ENCODE data around the gene KIF13A. TPM values are rescaled to one million over a fixed set of nuclear protein-coding genes. Genes with fewer than 3 reads are reported as not detected.
A peak's percentile ranks its signal among the peaks of the same experiment; 100 is the strongest.

The KIF13A gene
- total and polyA plus RNA-seq, 9 of the 15 experiments (the other 6 are each of a cell fraction or from before 2014, with no cell fraction given) = 3.6 to 44.3 (median 29.7) TPM

DNA sequence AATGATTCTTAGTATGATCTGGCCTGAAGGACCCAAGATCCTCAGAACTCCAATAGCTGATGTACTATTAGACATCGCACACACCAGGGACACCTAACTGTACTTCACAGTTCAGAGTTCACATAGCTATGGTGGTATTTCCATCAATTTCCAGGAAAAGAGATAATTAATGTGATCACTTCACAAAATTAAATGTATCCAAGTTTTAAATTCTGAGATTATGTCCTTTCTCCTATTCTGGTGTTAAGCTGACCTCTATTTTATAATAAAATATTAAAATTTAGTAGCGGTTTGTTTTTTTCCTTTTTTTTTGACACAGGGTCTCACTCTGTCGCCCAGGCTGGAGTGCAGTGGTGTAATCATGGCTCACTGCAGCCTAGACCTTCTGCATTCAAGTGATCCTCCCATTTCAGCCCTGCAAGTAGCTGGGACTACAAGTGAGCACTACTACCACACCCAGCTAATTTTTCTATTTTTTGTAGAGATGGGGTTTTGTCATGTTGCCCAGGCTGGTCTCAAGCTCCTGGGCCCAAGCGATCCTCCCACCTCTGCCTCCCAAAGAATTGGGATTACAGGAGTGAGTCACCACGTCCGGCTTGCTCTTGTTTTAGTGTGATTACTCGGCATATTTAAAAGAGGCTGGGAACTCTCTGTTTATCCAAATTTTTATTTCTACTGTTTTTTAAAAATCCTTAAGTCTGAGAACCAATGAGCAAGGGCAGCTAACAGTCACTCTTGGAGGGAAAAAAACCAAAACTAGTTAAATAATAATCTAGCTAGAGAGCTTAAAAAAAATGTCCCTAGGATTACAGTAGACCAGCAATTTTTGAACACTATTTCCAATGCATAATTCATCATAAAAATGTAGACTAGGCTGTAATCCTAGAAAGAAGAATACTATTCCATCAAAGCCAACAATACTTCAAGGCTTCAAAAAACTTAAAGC is 16.0 kb downstream of the KIF13A start (continued):
- TF ChIP-seq C11orf30 (IDR thresholded peaks at IDR 0.05; ENCODE audit: low read depth) (peak; percentile 91), DPF2 (IDR thresholded peaks at IDR 0.05) (peak; percentile 98), ZSCAN29 (IDR thresholded peaks at IDR 0.05) (no peak), E2F3 (CRISPR knock-in tag; IDR thresholded peaks at IDR 0.05) (no peak), MXI1 (IDR thresholded peaks at IDR 0.05; ENCODE audit: low read depth, low read length) (no peak), ELF1 (tag; IDR thresholded peaks at IDR 0.05) (no peak), SP2 (IDR thresholded peaks at IDR 0.05; ENCODE audit: extremely low read depth, low read depth, low read length, poor library complexity, severe bottlenecking) (no peak), ZNF232 (CRISPR knock-in tag; IDR thresholded peaks at IDR 0.05) (no peak), LEF1 (IDR thresholded peaks at IDR 0.05) (no peak), HNRNPUL1 (IDR thresholded peaks at IDR 0.05; ENCODE audit: low read length) (no peak), SRF (CRISPR knock-in tag; IDR thresholded peaks at IDR 0.05) (peak in 1 of 2 experiments; percentile 63; a peak in 1 of 4 replicates), ZNF3 (CRISPR knock-in tag; IDR thresholded peaks at IDR 0.05) (no peak), SOX6 (IDR thresholded peaks at IDR 0.05) (peak; percentile 67; the same call in 1 of the 2 replicates), MBD2 (IDR thresholded peaks at IDR 0.05; ENCODE audit: borderline replicate concordance, low read depth) (0 out of 2 replicates have a peak, but pooled peaks have one; percentile 27), KAT8 (IDR thresholded peaks at IDR 0.05; ENCODE audit: low read depth) (no peak)
- TF ChIP-seq, protein P1, sequence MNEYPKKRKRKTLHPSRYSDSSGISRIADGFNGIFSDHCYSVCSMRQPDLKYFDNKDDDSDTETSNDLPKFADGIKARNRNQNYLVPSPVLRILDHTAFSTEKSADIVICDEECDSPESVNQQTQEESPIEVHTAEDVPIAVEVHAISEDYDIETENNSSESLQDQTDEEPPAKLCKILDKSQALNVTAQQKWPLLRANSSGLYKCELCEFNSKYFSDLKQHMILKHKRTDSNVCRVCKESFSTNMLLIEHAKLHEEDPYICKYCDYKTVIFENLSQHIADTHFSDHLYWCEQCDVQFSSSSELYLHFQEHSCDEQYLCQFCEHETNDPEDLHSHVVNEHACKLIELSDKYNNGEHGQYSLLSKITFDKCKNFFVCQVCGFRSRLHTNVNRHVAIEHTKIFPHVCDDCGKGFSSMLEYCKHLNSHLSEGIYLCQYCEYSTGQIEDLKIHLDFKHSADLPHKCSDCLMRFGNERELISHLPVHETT (CRISPR knock-in tag; conservative IDR thresholded peaks at IDR 0.05 in 1 of 2, IDR thresholded peaks at IDR 0.05 in 1 of 2) = no peak; a peak in 1 of 4 replicates
- TF ChIP-seq, protein P2, sequence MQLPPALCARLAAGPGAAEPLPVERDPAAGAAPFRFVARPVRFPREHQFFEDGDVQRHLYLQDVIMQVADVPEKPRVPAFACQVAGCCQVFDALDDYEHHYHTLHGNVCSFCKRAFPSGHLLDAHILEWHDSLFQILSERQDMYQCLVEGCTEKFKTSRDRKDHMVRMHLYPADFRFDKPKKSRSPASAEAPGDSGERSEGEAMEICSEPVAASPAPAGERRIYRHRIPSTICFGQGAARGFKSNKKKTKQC (CRISPR knock-in tag; IDR thresholded peaks at IDR 0.05) = no peak
- TF ChIP-seq, protein P3, sequence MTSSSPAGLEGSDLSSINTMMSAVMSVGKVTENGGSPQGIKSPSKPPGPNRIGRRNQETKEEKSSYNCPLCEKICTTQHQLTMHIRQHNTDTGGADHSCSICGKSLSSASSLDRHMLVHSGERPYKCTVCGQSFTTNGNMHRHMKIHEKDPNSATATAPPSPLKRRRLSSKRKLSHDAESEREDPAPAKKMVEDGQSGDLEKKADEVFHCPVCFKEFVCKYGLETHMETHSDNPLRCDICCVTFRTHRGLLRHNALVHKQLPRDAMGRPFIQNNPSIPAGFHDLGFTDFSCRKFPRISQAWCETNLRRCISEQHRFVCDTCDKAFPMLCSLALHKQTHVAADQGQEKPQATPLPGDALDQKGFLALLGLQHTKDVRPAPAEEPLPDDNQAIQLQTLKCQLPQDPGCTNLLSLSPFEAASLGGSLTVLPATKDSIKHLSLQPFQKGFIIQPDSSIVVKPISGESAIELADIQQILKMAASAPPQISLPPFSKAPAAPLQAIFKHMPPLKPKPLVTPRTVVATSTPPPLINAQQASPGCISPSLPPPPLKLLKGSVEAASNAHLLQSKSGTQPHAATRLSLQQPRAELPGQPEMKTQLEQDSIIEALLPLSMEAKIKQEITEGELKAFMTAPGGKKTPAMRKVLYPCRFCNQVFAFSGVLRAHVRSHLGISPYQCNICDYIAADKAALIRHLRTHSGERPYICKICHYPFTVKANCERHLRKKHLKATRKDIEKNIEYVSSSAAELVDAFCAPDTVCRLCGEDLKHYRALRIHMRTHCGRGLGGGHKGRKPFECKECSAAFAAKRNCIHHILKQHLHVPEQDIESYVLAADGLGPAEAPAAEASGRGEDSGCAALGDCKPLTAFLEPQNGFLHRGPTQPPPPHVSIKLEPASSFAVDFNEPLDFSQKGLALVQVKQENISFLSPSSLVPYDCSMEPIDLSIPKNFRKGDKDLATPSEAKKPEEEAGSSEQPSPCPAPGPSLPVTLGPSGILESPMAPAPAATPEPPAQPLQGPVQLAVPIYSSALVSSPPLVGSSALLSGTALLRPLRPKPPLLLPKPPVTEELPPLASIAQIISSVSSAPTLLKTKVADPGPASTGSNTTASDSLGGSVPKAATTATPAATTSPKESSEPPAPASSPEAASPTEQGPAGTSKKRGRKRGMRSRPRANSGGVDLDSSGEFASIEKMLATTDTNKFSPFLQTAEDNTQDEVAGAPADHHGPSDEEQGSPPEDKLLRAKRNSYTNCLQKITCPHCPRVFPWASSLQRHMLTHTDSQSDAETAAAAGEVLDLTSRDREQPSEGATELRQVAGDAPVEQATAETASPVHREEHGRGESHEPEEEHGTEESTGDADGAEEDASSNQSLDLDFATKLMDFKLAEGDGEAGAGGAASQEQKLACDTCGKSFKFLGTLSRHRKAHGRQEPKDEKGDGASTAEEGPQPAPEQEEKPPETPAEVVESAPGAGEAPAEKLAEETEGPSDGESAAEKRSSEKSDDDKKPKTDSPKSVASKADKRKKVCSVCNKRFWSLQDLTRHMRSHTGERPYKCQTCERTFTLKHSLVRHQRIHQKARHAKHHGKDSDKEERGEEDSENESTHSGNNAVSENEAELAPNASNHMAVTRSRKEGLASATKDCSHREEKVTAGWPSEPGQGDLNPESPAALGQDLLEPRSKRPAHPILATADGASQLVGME (CRISPR knock-in tag; IDR thresholded peaks at IDR 0.05) = no peak
- TF ChIP-seq, protein P4, sequence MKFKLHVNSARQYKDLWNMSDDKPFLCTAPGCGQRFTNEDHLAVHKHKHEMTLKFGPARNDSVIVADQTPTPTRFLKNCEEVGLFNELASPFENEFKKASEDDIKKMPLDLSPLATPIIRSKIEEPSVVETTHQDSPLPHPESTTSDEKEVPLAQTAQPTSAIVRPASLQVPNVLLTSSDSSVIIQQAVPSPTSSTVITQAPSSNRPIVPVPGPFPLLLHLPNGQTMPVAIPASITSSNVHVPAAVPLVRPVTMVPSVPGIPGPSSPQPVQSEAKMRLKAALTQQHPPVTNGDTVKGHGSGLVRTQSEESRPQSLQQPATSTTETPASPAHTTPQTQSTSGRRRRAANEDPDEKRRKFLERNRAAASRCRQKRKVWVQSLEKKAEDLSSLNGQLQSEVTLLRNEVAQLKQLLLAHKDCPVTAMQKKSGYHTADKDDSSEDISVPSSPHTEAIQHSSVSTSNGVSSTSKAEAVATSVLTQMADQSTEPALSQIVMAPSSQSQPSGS (CRISPR knock-in tag; IDR thresholded peaks at IDR 0.05) = no peak
